Activated naive CD8-positive, alpha-beta T cell treated with anti-CD3 and anti-CD28 coated beads, Interleukin-2, amount 10 ng/mL, durations not matched to agents 7 days and 5 days (primary cell): ENCODE measurements around the gene ALOX15B. TPM values are rescaled to one million over a fixed set of nuclear protein-coding genes. Genes with fewer than 3 reads are reported as not detected.
"Not testable (repeated sequence)": the region's sequence is repeated elsewhere in the genome, so short reads cannot be mapped to it uniquely, and the experiment has no call there.

Source experiments
- ATAC-seq: fragments of 150-1000 bp; cut with Tn5 transposase; one replicate; pipeline ENCODE4 v1.10.0; 2021; ENCODE audit warnings: low read depth, moderate library complexity
- POLR2A ChIA-PET: fragments of 350-600 bp; sonication (Branson Sonifier 250); formaldehyde crosslinking; loops from one replicate; lab custom pipeline; 2021; ENCODE audit warnings: antibody characterized with exemption; lab: Charles Lee
- DNase-seq: peaks from one replicate; pipeline ENCODE4 v3.0.0; 2021
- H3K27ac Mint-ChIP-seq: one replicate; pipeline ENCODE4 v1.8.0; 2022; ENCODE audit warnings: mild to moderate bottlenecking, mixed read lengths
- H3K27me3 Mint-ChIP-seq: one replicate; pipeline ENCODE4 v1.8.0; 2022; ENCODE audit warnings: mild to moderate bottlenecking, moderate library complexity, mixed read lengths
- H3K36me3 Mint-ChIP-seq: one replicate; pipeline ENCODE4 v1.8.0; 2021; ENCODE audit warnings: mild to moderate bottlenecking, mixed read lengths
- H3K4me1 Mint-ChIP-seq: one replicate; pipeline ENCODE4 v1.8.0; 2021; ENCODE audit warnings: mixed read lengths
- H3K4me3 Mint-ChIP-seq: one replicate; pipeline ENCODE4 v1.8.0; 2022; ENCODE audit warnings: mild to moderate bottlenecking, moderate library complexity, mixed read lengths
- H3K9me3 Mint-ChIP-seq: one replicate; pipeline ENCODE4 v1.8.0; 2021; ENCODE audit warnings: mixed read lengths
- total RNA-seq, 2 experiments: library from RNA; stranded (reverse); gene quantifications; one replicate each; pipeline ENCODE4 v1.2.3, GENCODE V29; 2021

ALOX15B gene
- total RNA-seq, 2 experiments from 2014 or later = not detected

DNA sequence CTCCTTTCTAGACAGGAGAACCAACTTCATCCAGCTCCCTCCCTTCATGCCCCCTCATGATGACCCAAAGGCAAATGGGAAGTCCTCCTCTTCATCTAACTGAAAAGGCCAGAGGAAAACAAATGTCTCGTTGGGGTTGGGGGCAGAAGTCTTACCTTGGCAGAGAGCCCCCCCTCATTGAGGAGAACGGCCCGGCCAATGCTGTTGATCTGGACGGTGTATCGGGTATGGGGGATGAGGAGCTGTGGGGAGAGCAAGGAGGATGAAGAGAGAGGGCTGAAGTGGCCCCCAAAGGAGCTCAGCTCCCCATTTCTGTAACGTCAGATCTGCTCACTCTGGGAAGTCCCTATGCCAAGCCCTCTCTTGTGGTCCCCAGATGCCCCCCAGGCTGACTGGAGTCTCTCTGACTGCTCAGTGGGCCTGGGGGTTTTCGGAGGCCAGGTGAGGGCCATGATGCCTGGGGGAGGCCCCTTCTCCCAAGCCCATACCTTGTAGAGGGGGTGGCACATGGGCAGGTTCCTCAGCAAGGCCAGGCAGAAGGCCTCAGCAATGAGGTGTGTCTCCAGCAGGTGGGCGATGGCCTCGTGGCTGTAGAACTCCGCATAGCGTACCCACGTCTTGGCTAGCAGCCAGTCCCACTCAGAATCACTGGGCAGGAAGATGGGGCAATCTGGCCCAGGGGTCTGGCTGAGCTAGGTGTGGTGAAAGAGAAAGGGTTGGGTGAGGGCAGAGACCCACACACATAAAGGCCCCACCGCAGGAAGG is 37.8 kb downstream of the ALOX15B start:
- H3K27ac Mint-ChIP-seq = no peak overlapping the region
- POLR2A ChIA-PET = no interaction called here
- peaks cover 28% of the 10 kb centered on the region for H3K4me1 Mint-ChIP-seq
- DNase-seq (no peak), ATAC-seq (no peak)
- H3K36me3 Mint-ChIP-seq = no peaks in the 10 kb centered on the region
- peaks cover 37% of the 10 kb centered on the region for H3K27me3 Mint-ChIP-seq
- no peaks in the 10 kb centered on the region for H3K9me3 Mint-ChIP-seq
- no peak overlapping the region for H3K4me3 Mint-ChIP-seq

GRCh38 chr17:8077939-8078338 is 39.1 kb downstream of the ALOX15B start:
- H3K36me3 Mint-ChIP-seq, H3K27ac Mint-ChIP-seq, H3K4me3 Mint-ChIP-seq, ATAC-seq, POLR2A ChIA-PET, DNase-seq, H3K9me3 Mint-ChIP-seq: not testable (repeated sequence)
- Mint-ChIP-seq H3K27me3 (peaks cover 26% of the 10 kb centered on the region), H3K4me1 (peaks cover 24% of the 10 kb centered on the region)

DNA sequence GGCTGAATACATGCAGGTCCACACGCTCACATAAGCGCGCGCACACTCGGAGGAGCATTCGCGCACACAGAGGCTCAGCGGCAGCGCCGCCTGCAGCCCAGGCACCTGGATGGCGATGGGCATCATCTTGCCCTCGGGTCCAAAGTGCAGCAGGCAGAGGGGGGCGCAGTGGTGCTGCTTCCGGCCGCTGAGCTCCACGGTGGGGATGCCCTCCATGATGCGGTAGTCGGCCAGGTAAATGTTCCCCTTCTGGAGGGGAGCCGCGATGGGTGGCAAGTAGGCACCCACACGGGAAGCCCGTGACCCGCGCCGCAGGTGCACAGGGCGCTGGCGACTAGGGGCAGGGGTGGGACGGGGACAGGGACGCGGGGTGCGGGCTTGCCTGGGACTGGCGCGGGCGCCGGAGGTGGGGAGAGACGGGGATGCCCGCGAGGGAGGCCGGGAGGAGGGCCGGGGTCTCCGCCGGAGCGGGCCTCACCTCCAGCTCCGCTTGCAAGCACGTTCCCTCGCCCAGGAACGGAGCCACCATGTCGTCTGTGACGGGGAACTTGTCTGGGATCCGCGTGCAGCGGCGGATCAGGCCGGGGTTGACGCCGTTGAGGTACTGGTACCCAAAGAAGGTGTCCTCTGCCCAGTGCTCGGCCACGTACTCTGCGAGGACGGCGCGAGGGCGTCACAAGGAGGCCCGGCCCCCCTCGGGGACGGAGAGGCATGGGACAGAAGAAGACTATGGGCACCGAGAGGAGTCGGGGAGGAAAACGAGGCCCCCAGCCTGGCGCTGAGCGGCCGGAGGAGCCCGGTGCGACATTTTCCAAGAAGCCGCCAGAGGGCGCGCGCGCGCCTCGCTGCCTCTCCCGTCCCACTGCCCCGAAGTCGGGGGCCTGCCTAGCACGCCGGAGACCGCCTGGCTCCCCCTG is 40.7 kb downstream of the ALOX15B start:
- POLR2A ChIA-PET = interaction anchor here (0.7 to 1.6 kb wide), 2 partner anchors 30 to 77 kb away, joined by 5 to 6 read pairs; no protein-coding TSS in a partner anchor
- Mint-ChIP-seq H3K27me3 (peaks cover 11% of the 10 kb centered on the region), H3K36me3 (no peaks in the 10 kb centered on the region), H3K4me3 (peak overlapping the region; percentile 87), H3K4me1 (peaks cover 13% of the 10 kb centered on the region), H3K9me3 (no peaks in the 10 kb centered on the region), H3K27ac (peak overlapping the region; percentile 79)
- ATAC-seq (peak; percentile 81), DNase-seq (peak; percentile 91)

DNA sequence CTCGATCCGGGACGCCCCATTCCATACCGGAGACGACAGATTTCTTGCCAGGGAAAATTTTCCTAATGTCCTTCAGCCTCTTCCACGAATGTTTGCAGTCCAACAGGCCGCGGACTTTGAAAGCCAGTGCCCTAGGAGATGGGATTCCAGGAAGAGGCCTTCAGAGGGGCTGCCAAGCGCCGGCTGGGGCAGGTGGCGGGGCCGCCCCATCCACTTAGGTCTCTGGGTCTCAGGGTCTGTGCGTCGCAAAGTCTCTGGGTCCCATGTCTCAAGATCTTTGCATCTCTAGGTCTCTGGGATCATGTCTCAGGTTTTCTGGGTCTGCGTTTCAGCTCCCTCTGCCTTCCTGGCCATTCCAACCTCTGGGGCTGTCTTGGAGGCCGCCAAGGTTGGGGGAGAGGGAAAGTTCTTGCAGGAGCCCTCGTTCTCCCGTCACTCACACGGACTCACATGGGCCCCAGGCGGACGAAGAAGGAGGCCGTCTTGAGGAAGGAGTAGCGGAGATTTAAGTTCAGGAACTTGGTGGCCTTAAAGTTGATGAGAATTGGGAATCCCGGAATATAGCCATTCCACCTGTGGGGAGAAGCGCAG is 41.4 kb downstream of the ALOX15B start:
- peak overlapping the region; percentile 87 for H3K4me3 Mint-ChIP-seq
- POLR2A ChIA-PET = interaction anchor here (1.6 kb wide), 1 partner anchor 30 kb away, joined by 5 read pairs; no protein-coding TSS in a partner anchor
- no peak for ATAC-seq
- no peaks in the 10 kb centered on the region for H3K36me3 Mint-ChIP-seq
- DNase-seq = no peak
- no peaks in the 10 kb centered on the region for H3K9me3 Mint-ChIP-seq
- no peak overlapping the region for H3K27ac Mint-ChIP-seq
- peaks cover 12% of the 10 kb centered on the region for H3K4me1 Mint-ChIP-seq
- peaks cover 3% of the 10 kb centered on the region for H3K27me3 Mint-ChIP-seq

GRCh38 chr17:8080799-8081219 is 42.0 kb downstream of the ALOX15B start:
- no peak for DNase-seq
- H3K27me3 Mint-ChIP-seq = peaks cover under 1% of the 10 kb centered on the region
- peaks cover 12% of the 10 kb centered on the region for H3K4me1 Mint-ChIP-seq
- no peaks in the 10 kb centered on the region for H3K9me3 Mint-ChIP-seq
- no peaks in the 10 kb centered on the region for H3K36me3 Mint-ChIP-seq
- POLR2A ChIA-PET = interaction anchor here (1.6 kb wide), 1 partner anchor 29 kb away, joined by 5 read pairs; no protein-coding TSS in a partner anchor
- ATAC-seq = no peak
- no peak overlapping the region for H3K27ac Mint-ChIP-seq
- H3K4me3 Mint-ChIP-seq = peak overlapping the region; percentile 87

- peaks cover 12% of the 10 kb centered on the region for H3K4me1 Mint-ChIP-seq
Observed at GRCh38 chr17:8081876-8082275, 43.0 kb downstream of the ALOX15B start.

DNA sequence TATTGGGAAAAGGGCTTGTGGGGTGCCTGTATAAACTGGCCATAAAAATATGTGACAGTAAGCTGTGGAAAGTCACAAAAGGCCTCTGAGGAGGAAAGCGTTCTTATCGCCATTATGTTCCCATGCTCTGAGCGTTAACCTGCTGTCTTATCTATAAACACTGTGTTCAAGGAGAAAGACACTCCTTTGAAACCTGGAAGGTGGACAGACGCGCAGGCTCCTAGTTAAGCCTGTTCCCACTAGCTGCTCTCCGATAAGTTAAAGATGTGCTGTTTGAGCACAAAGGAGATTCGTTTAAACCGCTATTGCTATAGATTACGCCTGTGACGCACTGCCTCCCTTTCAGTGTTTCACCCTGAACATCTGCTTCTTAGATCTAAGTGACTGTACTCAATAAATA is 43.4 kb downstream of the ALOX15B start:
- no peak for ATAC-seq
- no peaks in the 10 kb centered on the region for H3K36me3 Mint-ChIP-seq
- no peak overlapping the region for H3K27ac Mint-ChIP-seq
- H3K4me1 Mint-ChIP-seq = peaks cover 12% of the 10 kb centered on the region
- no peak overlapping the region for H3K4me3 Mint-ChIP-seq
- peaks cover 1% of the 10 kb centered on the region for H3K27me3 Mint-ChIP-seq
- DNase-seq = no peak
- POLR2A ChIA-PET = no interaction called here
- no peaks in the 10 kb centered on the region for H3K9me3 Mint-ChIP-seq

More at GRCh38 chr17:8081876-8082275, 43.0 kb downstream of the ALOX15B start:
- H3K27me3 Mint-ChIP-seq = peaks cover 1% of the 10 kb centered on the region
- H3K9me3 Mint-ChIP-seq = no peaks in the 10 kb centered on the region
- DNase-seq = no peak
- no peak for ATAC-seq
- POLR2A ChIA-PET = no interaction called here
- no peak overlapping the region for H3K4me3 Mint-ChIP-seq
- no peak overlapping the region for H3K27ac Mint-ChIP-seq
- no peaks in the 10 kb centered on the region for H3K36me3 Mint-ChIP-seq

- DNase-seq = no peak
- ATAC-seq = no peak
- Mint-ChIP-seq H3K4me3 (no peak overlapping the region), H3K36me3 (no peaks in the 10 kb centered on the region), H3K4me1 (peaks cover 7% of the 10 kb centered on the region), H3K27me3 (peaks cover 5% of the 10 kb centered on the region), H3K27ac (no peak overlapping the region), H3K9me3 (no peaks in the 10 kb centered on the region)
- POLR2A ChIA-PET = no interaction called here
Observed at GRCh38 chr17:8084250-8084649, 45.4 kb downstream of the ALOX15B start.

DNA sequence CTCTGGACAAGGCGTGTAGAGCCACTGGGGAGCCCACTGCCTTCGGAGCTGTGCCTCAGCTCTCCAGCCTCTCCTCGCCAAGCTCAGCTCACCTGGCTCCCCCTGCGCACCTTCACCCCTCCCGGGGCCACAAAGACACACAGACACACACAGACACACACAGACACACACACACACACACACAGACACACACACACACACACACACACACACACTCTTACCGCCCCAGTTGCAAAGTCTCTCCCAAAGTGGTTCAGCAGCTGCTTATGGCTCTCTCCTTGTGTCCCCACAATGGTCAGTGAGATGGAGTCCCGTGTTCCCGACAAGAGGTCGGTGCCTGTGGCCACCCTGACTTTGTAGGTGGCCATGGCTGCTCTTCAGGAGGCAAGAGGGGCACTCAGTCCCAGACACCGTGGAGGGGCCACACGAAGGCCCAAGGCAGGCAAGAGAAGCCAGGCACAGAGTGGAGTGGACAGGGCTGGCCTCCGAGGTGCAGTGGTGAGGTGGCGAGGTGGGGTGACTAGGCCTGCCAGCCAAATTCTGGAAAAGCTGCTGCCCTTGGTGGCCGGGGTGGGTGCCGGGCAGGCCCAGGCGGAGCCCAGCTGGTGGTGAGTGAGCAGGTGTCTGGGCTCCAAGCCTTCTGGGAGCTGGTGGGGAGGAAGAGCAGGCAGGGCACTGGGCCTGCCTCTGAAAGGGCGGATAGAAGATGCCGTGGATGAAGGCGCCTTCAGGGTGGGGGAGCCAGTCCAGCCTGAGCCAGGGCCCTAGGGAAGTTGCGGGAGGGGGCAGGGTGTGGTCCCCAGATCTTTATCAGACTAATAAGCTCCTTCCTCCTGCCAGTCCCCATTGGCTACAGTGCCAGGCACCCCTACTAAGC is 48.5 kb downstream of the ALOX15B start, which contains the start of gene ALOX12B:
ALOX12B (minus strand) TSS at position 642 of the 877 bp plus-strand sequence; CDS start at position 368, 274 bp downstream.
- Mint-ChIP-seq H3K9me3 (no peaks in the 10 kb centered on the region), H3K4me1 (no peaks in the 10 kb centered on the region), H3K27ac (no peak within 1 kb of the TSS), H3K36me3 (no peaks in the 10 kb centered on the region), H3K27me3 (peaks cover 16% of the 10 kb centered on the region), H3K4me3 (no peak within 1 kb of the TSS)
- DNase-seq (no peak), ATAC-seq (no peak)
- POLR2A ChIA-PET = interaction anchor here (0.6 to 1.2 kb wide), 3 partner anchors 14 to 86 kb away, joined by 3 to 5 read pairs (median 5); no protein-coding TSS in a partner anchor

DNA sequence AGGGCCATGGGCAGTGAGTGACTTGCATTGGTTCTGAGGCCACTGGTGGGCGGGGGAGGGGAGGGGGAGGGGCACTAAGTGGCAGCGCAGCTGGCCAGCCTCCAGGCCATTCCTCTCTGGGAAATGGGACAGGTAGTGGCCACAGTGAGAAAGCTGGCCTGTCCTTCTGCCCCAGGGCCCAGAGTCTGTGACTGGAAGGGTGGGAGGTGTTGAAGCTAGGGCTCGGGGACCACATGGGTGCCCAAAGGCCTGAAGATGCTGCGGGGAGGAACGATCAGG is 49.0 kb downstream of the ALOX15B start:
- H3K27me3 Mint-ChIP-seq = peaks cover 19% of the 10 kb centered on the region
- POLR2A ChIA-PET = interaction anchor here (0.6 to 1.2 kb wide), 2 partner anchors 52 to 86 kb away, joined by 5 read pairs; no protein-coding TSS in a partner anchor
- no peak for ATAC-seq
- H3K4me1 Mint-ChIP-seq = no peaks in the 10 kb centered on the region
- H3K36me3 Mint-ChIP-seq = no peaks in the 10 kb centered on the region
- no peak overlapping the region for H3K27ac Mint-ChIP-seq
- no peaks in the 10 kb centered on the region for H3K9me3 Mint-ChIP-seq
- no peak overlapping the region for H3K4me3 Mint-ChIP-seq
- no peak for DNase-seq

GRCh38 chr17:8089728-8090127 is 50.9 kb downstream of the ALOX15B start:
- no peaks in the 10 kb centered on the region for H3K9me3 Mint-ChIP-seq
- H3K27ac Mint-ChIP-seq = no peak overlapping the region
- POLR2A ChIA-PET = no interaction called here
- DNase-seq (no peak), ATAC-seq (no peak)
- peaks cover 21% of the 10 kb centered on the region for H3K27me3 Mint-ChIP-seq
- no peak overlapping the region for H3K4me3 Mint-ChIP-seq
- peaks cover 7% of the 10 kb centered on the region for H3K4me1 Mint-ChIP-seq
- no peaks in the 10 kb centered on the region for H3K36me3 Mint-ChIP-seq

DNA sequence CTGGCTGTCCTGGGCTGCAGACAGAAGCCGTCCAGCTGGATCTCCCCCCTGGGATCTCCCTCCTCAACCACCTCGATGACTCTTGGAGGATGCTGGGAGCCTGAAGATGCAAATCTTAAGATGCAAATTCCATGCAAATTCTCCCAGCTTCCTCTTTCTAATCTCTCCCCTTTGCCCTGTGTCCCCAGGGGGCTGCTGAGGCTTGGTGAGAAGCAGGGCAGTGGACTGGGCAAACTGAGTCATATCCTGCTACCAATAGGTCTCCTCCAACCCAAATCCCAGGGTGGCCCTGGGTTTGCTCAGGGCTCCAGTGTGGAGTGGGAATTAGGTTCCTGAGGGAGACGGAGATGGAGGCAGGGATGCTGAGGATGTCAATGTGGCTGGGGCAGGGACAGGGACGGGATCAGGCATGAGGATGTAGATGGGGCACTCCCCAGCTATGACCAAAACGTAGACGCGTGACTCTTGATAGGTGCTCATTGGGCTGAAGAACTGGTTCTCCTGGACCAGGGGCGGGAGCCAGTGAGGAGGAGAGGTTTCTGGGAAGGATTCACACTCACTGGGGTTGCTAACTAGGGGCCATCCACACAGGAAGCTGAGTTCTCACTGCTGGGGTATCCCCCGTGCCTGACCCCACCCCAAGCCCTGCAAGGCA is 52.3 kb downstream of the ALOX15B start:
- Mint-ChIP-seq H3K27me3 (peaks cover 21% of the 10 kb centered on the region), H3K9me3 (no peaks in the 10 kb centered on the region), H3K4me1 (peaks cover 10% of the 10 kb centered on the region), H3K36me3 (no peaks in the 10 kb centered on the region), H3K4me3 (no peak overlapping the region), H3K27ac (no peak overlapping the region)
- POLR2A ChIA-PET = interaction anchor here (0.8 kb wide), 1 partner anchor 82 kb away, joined by 3 read pairs; no protein-coding TSS in a partner anchor
- DNase-seq (no peak), ATAC-seq (no peak)
